ENCODE results near the gene WDHD1. TPM values are rescaled to one million over a fixed set of nuclear protein-coding genes. Genes with fewer than 3 reads are reported as not detected.

The WDHD1 gene
- polyA plus RNA-seq, 3 donors = 0.19 to 0.37 (median 0.30) TPM

- H3K27ac ChIP-seq (ENCODE audit: low read depth in 1 of 2, low read length in 2 of 2) = peak overlapping the region in 1 of 2 donors; percentile 99
- Mint-ChIP-seq H3K4me3 (no peak overlapping the region), H3K4me1 (peaks cover 27% of the 10 kb centered on the region)
Observed at GRCh38 chr14:55053500-55053899, 26.6 kb upstream of the WDHD1 start.

GRCh38 chr14:55053018-55053417 is 26.1 kb upstream of the WDHD1 start:
- Histone ChIP-seq H3K4me3 (replicated peaks in 1 of 3; ENCODE audit: low read depth in 2 of 3, low read length in 3 of 3) (peak overlapping the region in 1 of 3 experiments; percentile 90), H3K27me3 (ENCODE audit: control insufficient read depth in 2 of 2, insufficient read depth in 2 of 2, low read length in 2 of 2) (no peaks in the 10 kb centered on the region), H4K20me1 (ENCODE audit: insufficient read depth, low read length) (peaks cover 61% of the 10 kb centered on the region), H2AFZ (ENCODE audit: insufficient read depth, low read depth, low read length, poor library complexity, severe bottlenecking) (no peak overlapping the region), H3K9ac (ENCODE audit: insufficient read depth, low read length, poor library complexity, severe bottlenecking) (no peak overlapping the region), H3K4me2 (replicated peaks; ENCODE audit: extremely low read depth, low read length, poor library complexity, severe bottlenecking) (peak overlapping the region; percentile 92), H3K9me3 (replicated peaks in 1 of 2; ENCODE audit: control insufficient read depth in 1 of 2, insufficient read depth in 1 of 2, low read length in 2 of 2) (no peaks in the 10 kb centered on the region), H3K36me3 (replicated peaks in 1 of 2; ENCODE audit: control insufficient read depth in 1 of 2, insufficient read depth in 2 of 2, low read length in 2 of 2) (peaks cover under 1 to 32% of the 10 kb centered on the region in 2 donors), H3K4me1 (ENCODE audit: control insufficient read depth in 1 of 2, insufficient read depth in 2 of 2, low read length in 2 of 2) (peaks cover 17 to 19% of the 10 kb centered on the region in 2 donors), H3K79me2 (ENCODE audit: insufficient read depth, low read length) (peaks cover 65% of the 10 kb centered on the region), H3K27ac (ENCODE audit: low read depth in 1 of 2, low read length in 2 of 2) (peak overlapping the region in 1 of 2 donors; percentile 99)
- no peak for DNase-seq
- H3K27ac Mint-ChIP-seq = peak overlapping the region; percentile 88 to 98 (median 96)
- TF ChIP-seq CTCF (IDR thresholded peaks at IDR 0.05) = no peak
- 80% methylated on average over 1 of the region's 6 CpGs for WGBS (ENCODE audit: insufficient coverage)
- peaks cover 16 to 26% of the 10 kb centered on the region in 2 donors for H3K36me3 Mint-ChIP-seq
- peaks cover 0 to 3% (median 2%) of the 10 kb centered on the region in 3 donors for H3K27me3 Mint-ChIP-seq (ENCODE audit: low read depth in 3 of 3)
- peaks cover 27% of the 10 kb centered on the region for H3K4me1 Mint-ChIP-seq
- peak overlapping the region in 1 of 2 donors; percentile 83 for H3K4me3 Mint-ChIP-seq
- no peaks in the 10 kb centered on the region for H3K9me3 Mint-ChIP-seq
- intact Hi-C loops (cut with micrococcal nuclease) = loop anchor here in 1 of 2 donors (5.0 kb wide), 1 partner anchor 34 kb away; no protein-coding TSS in a partner anchor

More at GRCh38 chr14:55053500-55053899, 26.6 kb upstream of the WDHD1 start:
- H3K27me3 Mint-ChIP-seq (ENCODE audit: low read depth in 3 of 3) = peaks cover 0 to 3% (median 2%) of the 10 kb centered on the region in 3 donors
- intact Hi-C loops (cut with micrococcal nuclease) = loop anchor here in 1 of 2 donors (5.0 kb wide), 1 partner anchor 34 kb away; no protein-coding TSS in a partner anchor
- no peaks in the 10 kb centered on the region for H3K9me3 ChIP-seq (replicated peaks in 1 of 2; ENCODE audit: control insufficient read depth in 1 of 2, insufficient read depth in 1 of 2, low read length in 2 of 2)
- no peak overlapping the region for H3K9ac ChIP-seq (ENCODE audit: insufficient read depth, low read length, poor library complexity, severe bottlenecking)
- no peaks in the 10 kb centered on the region for H3K27me3 ChIP-seq (ENCODE audit: control insufficient read depth in 2 of 2, insufficient read depth in 2 of 2, low read length in 2 of 2)
- H3K4me3 ChIP-seq (replicated peaks in 1 of 3; ENCODE audit: low read depth in 2 of 3, low read length in 3 of 3) = no peak overlapping the region
- peaks cover 17 to 19% of the 10 kb centered on the region in 2 donors for H3K4me1 ChIP-seq (ENCODE audit: control insufficient read depth in 1 of 2, insufficient read depth in 2 of 2, low read length in 2 of 2)
- H3K9me3 Mint-ChIP-seq = no peaks in the 10 kb centered on the region
- DNase-seq = no peak
- TF ChIP-seq CTCF (IDR thresholded peaks at IDR 0.05) = no peak
- WGBS (ENCODE audit: insufficient coverage) = 97% methylated on average over 7 of the region's 7 CpGs
- H3K4me2 ChIP-seq (replicated peaks; ENCODE audit: extremely low read depth, low read length, poor library complexity, severe bottlenecking) = no peak overlapping the region
- H3K36me3 ChIP-seq (replicated peaks in 1 of 2; ENCODE audit: control insufficient read depth in 1 of 2, insufficient read depth in 2 of 2, low read length in 2 of 2) = peaks cover 4 to 37% of the 10 kb centered on the region in 2 donors
- no peak overlapping the region for H2AFZ ChIP-seq (ENCODE audit: insufficient read depth, low read depth, low read length, poor library complexity, severe bottlenecking)
- H3K36me3 Mint-ChIP-seq = peaks cover 20 to 31% of the 10 kb centered on the region in 2 donors
- peaks cover 66% of the 10 kb centered on the region for H4K20me1 ChIP-seq (ENCODE audit: insufficient read depth, low read length)
- peaks cover 70% of the 10 kb centered on the region for H3K79me2 ChIP-seq (ENCODE audit: insufficient read depth, low read length)
- H3K27ac Mint-ChIP-seq = peak overlapping the region in 6 of 7 donors; percentile 8 to 97 (median 68)
